OCI-LY7 (cell line): ENCODE results near the gene LAMTOR2. TPM values are rescaled to one million over a fixed set of nuclear protein-coding genes. Genes with fewer than 3 reads are reported as not detected.

ENCODE experiments used
- BruUV-seq: library from RNA; stranded (reverse); fragments of 400-500 nt; replicated peaks from 2 replicates; lab custom pipeline; 2021; lab: Mats Ljungman, UMichigan
- CTCF ChIA-PET: fragments of 300-600 bp; sonication (Branson Sonifier 250); formaldehyde crosslinking; loops from one replicate; lab custom pipeline; 2022; ENCODE audit warnings: antibody characterized with exemption; ENCODE audit not compliant: unreplicated experiment; lab: Charles Lee
- POLR2A ChIA-PET: fragments of 300-600 bp; sonication (Branson Sonifier 250); formaldehyde crosslinking; loops from one replicate; lab custom pipeline; 2022; ENCODE audit warnings: antibody characterized with exemption; lab: Charles Lee
- DNase-seq: peaks from one replicate; pipeline ENCODE4 v3.0.0-alpha.2; 2015; ENCODE audit warnings: low spot score
- H2AFZ ChIP-seq: fragments of 200-600 bp; sonication (generic), shearing (Covaris generic); 2 replicates; pipeline ENCODE4 v1.6.1; 2014; ENCODE audit warnings: mild to moderate bottlenecking, antibody characterized with exemption, low read length, moderate library complexity
- H3K27ac ChIP-seq: fragments of 200-600 bp; sonication (generic); 2 replicates; pipeline ENCODE4 v1.5.1; 2014; ENCODE audit warnings: mixed run types, low read depth, mild to moderate bottlenecking, moderate library complexity, low read length, inconsistent platforms; ENCODE audit not compliant: poor library complexity, severe bottlenecking
- H3K36me3 ChIP-seq: fragments of 200-600 bp; sonication (generic); 2 replicates; pipeline ENCODE4 v1.6.1; 2014; ENCODE audit warnings: mild to moderate bottlenecking, antibody characterized with exemption, low read length, moderate library complexity, mixed read lengths; ENCODE audit not compliant: insufficient read depth
- H3K4me1 ChIP-seq: fragments of 200-600 bp; sonication (generic); 2 replicates; pipeline ENCODE4 v1.5.1; 2014; ENCODE audit warnings: mild to moderate bottlenecking, low read length; ENCODE audit not compliant: insufficient read depth, poor library complexity, severe bottlenecking
- H3K4me2 ChIP-seq: fragments of 200-600 bp; sonication (generic); 2 replicates; pipeline ENCODE4 v1.6.1; 2014; ENCODE audit warnings: mild to moderate bottlenecking, low read length
- H3K4me3 ChIP-seq: fragments of 200-600 bp; sonication (generic); 2 replicates; pipeline ENCODE4 v1.5.1; 2014; ENCODE audit warnings: mild to moderate bottlenecking, low read depth, low read length; ENCODE audit not compliant: poor library complexity, severe bottlenecking
- H3K79me2 ChIP-seq: fragments of 200-600 bp; sonication (generic); 2 replicates; pipeline ENCODE4 v1.6.1; 2016; ENCODE audit warnings: low read depth, mild to moderate bottlenecking, low read length, moderate library complexity, mixed read lengths; ENCODE audit not compliant: insufficient read depth
- H3K9me2 ChIP-seq: fragments of 200-600 bp; sonication (generic); 2 replicates; pipeline ENCODE4 v1.6.1; 2016; ENCODE audit warnings: mild to moderate bottlenecking, low read length, mixed read lengths; ENCODE audit not compliant: insufficient read depth
- H3K9me3 ChIP-seq: fragments of 200-600 bp; sonication (generic); 2 replicates; pipeline ENCODE4 v1.6.1; 2014; ENCODE audit warnings: mild to moderate bottlenecking, mixed run types, low read length, mixed read lengths
- H4K20me1 ChIP-seq: fragments of 200-600 bp; sonication (generic); 2 replicates; pipeline ENCODE4 v1.6.1; 2014; ENCODE audit warnings: mild to moderate bottlenecking, antibody characterized with exemption, low read length, moderate library complexity, mixed read lengths; ENCODE audit not compliant: insufficient read depth
- CTCF ChIP-seq: fragments of 200-600 bp; sonication (generic); conservative IDR thresholded peaks from 2 replicates; pipeline ENCODE4 v1.5.1; 2014; ENCODE audit warnings: mild to moderate bottlenecking, antibody characterized with exemption, low read length, moderate library complexity, mixed read lengths
- EZH2phosphoT487 ChIP-seq: fragments of 200-600 bp; sonication (generic); IDR thresholded peaks from 2 replicates; pipeline ENCODE4 v1.6.1; 2018; ENCODE audit warnings: low read depth, borderline replicate concordance, mild to moderate bottlenecking, mixed run types, antibody characterized with exemption, low read length, moderate library complexity, mixed read lengths
- intact Hi-C: fragments of 100-400 bp; cut with micrococcal nuclease; formaldehyde crosslinking; loops from one replicate; pipeline ENCODE4 v1.10.0; 2022; ENCODE audit not compliant: unreplicated experiment
- total RNA-seq, 2 experiments: library from RNA; depleted of rRNA in 1 of 2; stranded (reverse); fragments of >200 nt in 1 of 2; shearing (Covaris generic) in 1 of 2; gene quantifications; 2 replicates each; pipeline ENCODE4 v1.2.3, GENCODE V29; 2014 to 2022

The LAMTOR2 gene
- total RNA-seq, 2 experiments from 2014 or later, result 55.2 to 71.3 TPM

GRCh38 chr1:156096640-156097391 is 42.2 kb downstream of the LAMTOR2 start:
- peak overlapping the region; percentile 60 for H3K4me2 ChIP-seq
- ChIA-PET POLR2A (interaction anchor here (0.7 to 1.1 kb wide), 2 partner anchors 25 to 186 kb away, joined by 5 read pairs; no protein-coding TSS in a partner anchor), CTCF (interaction anchor here (0.6 to 2.6 kb wide), 6 partner anchors 29 to 458 kb away, joined by 3 to 13 read pairs (median 3); no protein-coding TSS in a partner anchor)
- H3K9me3 ChIP-seq, result no peaks in the 10 kb centered on the region
- peak; percentile 82 for DNase-seq
- H3K79me2 ChIP-seq, result no peaks in the 10 kb centered on the region
- no peak overlapping the region for H3K4me3 ChIP-seq
- TF ChIP-seq EZH2phosphoT487 (no peak), CTCF (peak; percentile 99)
- H3K9me2 ChIP-seq, result no peaks in the 10 kb centered on the region
- H2AFZ ChIP-seq, result peak overlapping the region; percentile 86; the same call in 1 of the 2 replicates
- no peaks in the 10 kb centered on the region for H3K36me3 ChIP-seq
- H3K27ac ChIP-seq, result no peak overlapping the region
- no TSS peak for BruUV-seq
- peaks cover 18% of the 10 kb centered on the region for H3K4me1 ChIP-seq
- intact Hi-C loops, result loop anchor here (1.0 kb wide), 1 partner anchor 33 kb away; no protein-coding TSS in a partner anchor
- no peaks in the 10 kb centered on the region for H4K20me1 ChIP-seq

- Histone ChIP-seq H3K4me2 (peak overlapping the region; percentile 60; the same call in 1 of the 2 replicates), H3K9me3 (no peaks in the 10 kb centered on the region), H3K4me3 (no peak overlapping the region), H3K79me2 (no peaks in the 10 kb centered on the region), H3K27ac (no peak overlapping the region), H3K4me1 (peaks cover 18% of the 10 kb centered on the region), H3K9me2 (no peaks in the 10 kb centered on the region), H2AFZ (no peak overlapping the region; the same call in 1 of the 2 replicates), H4K20me1 (no peaks in the 10 kb centered on the region), H3K36me3 (no peaks in the 10 kb centered on the region)
- ChIA-PET CTCF (interaction anchor here (0.6 to 2.6 kb wide), 4 partner anchors 12 to 127 kb away, joined by 3 to 13 read pairs (median 3); no protein-coding TSS in a partner anchor), POLR2A (interaction anchor here (1.1 kb wide), 1 partner anchor 24 kb away, joined by 5 read pairs; no protein-coding TSS in a partner anchor)
- DNase-seq, result no peak
- intact Hi-C loops, result no loop called here
- no peak for TF ChIP-seq EZH2phosphoT487
- TF ChIP-seq CTCF, result no peak
- BruUV-seq, result no TSS peak
Measured at GRCh38 chr1:156097499-156098178, 43.1 kb downstream of the LAMTOR2 start.
